Stimulated activated CD8-positive, alpha-beta memory T cell treated with anti-CD3 and anti-CD28 coated beads, Interleukin-4, amount 100 ng/mL, for 1 hour (primary cell): ENCODE results near the gene ATP2B1.

Experiments used
- DNase-seq, 2 donors: peaks; one replicate each; pipeline ENCODE4 v3.0.0-alpha.2; 2020; ENCODE audit warnings: low read depth in 2 of 2, low spot score in 1 of 2

ATP2B1 gene

GRCh38 chr12:89662623-89663022 is 46.0 kb downstream of the ATP2B1 start:
- DNase-seq: no peak

- DNase-seq: no peak
Measured at GRCh38 chr12:89661706-89662330, 46.8 kb downstream of the ATP2B1 start.

- DNase-seq: no peak
Measured at GRCh38 chr12:89657739-89658138, 50.9 kb downstream of the ATP2B1 start.

- DNase-seq: no peak
Measured at GRCh38 chr12:89657066-89657465, 51.6 kb downstream of the ATP2B1 start.

- DNase-seq: no peak
Measured at GRCh38 chr12:89655841-89656240, 52.8 kb downstream of the ATP2B1 start.

- no peak for DNase-seq
Measured at GRCh38 chr12:89651192-89651591, 57.4 kb downstream of the ATP2B1 start.

GRCh38 chr12:89650239-89650638 is 58.4 kb downstream of the ATP2B1 start:
- no peak for DNase-seq

GRCh38 chr12:89649820-89650219 is 58.8 kb downstream of the ATP2B1 start:
- no peak for DNase-seq

GRCh38 chr12:89649139-89649538 is 59.5 kb downstream of the ATP2B1 start:
- DNase-seq: no peak

GRCh38 chr12:89648211-89648930 is 60.3 kb downstream of the ATP2B1 start:
- DNase-seq: no peak

GRCh38 chr12:89645434-89645833 is 63.2 kb downstream of the ATP2B1 start:
- no peak for DNase-seq

- no peak for DNase-seq
Measured at GRCh38 chr12:89642959-89643358, 65.7 kb downstream of the ATP2B1 start.

GRCh38 chr12:89636776-89637160 is 71.9 kb downstream of the ATP2B1 start:
- DNase-seq: no peak

GRCh38 chr12:89636052-89636775 is 72.4 kb downstream of the ATP2B1 start:
- DNase-seq: no peak

- no peak for DNase-seq
Measured at GRCh38 chr12:89634508-89634907, 74.1 kb downstream of the ATP2B1 start.

- DNase-seq: no peak
Measured at GRCh38 chr12:89632778-89633177, 75.9 kb downstream of the ATP2B1 start.

- DNase-seq: no peak
Measured at GRCh38 chr12:89622115-89622514, 86.5 kb downstream of the ATP2B1 start.

GRCh38 chr12:89621521-89621920 is 87.1 kb downstream of the ATP2B1 start:
- no peak for DNase-seq

GRCh38 chr12:89619764-89620163 is 88.9 kb downstream of the ATP2B1 start:
- no peak for DNase-seq

- no peak for DNase-seq
Measured at GRCh38 chr12:89618113-89618862, 90.3 kb downstream of the ATP2B1 start.

- no peak for DNase-seq
Measured at GRCh38 chr12:89610366-89610765, 98.3 kb downstream of the ATP2B1 start.

- DNase-seq: no peak
Measured at GRCh38 chr12:89603678-89604077, 105.0 kb downstream of the ATP2B1 start.
